HG03565 (cell line): ENCODE measurements around the gene LRRC25.
A peak's percentile ranks its signal among the peaks of the same experiment; 100 is the strongest.

Experiments used
- ATAC-seq: cut with Tn5 transposase; IDR thresholded peaks from one replicate; pipeline ENCODE4 v1.9.1; 2021; ENCODE audit warnings: mild to moderate bottlenecking, moderate library complexity; ENCODE audit not compliant: unreplicated experiment

The LRRC25 gene

GRCh38 chr19:18424890-18425514 is 27.6 kb upstream of the LRRC25 start:
- no peak for ATAC-seq

GRCh38 chr19:18424122-18424889 is 26.9 kb upstream of the LRRC25 start:
- ATAC-seq = no peak

GRCh38 chr19:18423258-18424020 is 26.0 kb upstream of the LRRC25 start:
- ATAC-seq = no peak

GRCh38 chr19:18422530-18423191 is 25.2 kb upstream of the LRRC25 start:
- ATAC-seq = no peak

GRCh38 chr19:18421371-18421959 is 24.0 kb upstream of the LRRC25 start:
- ATAC-seq = no peak

GRCh38 chr19:18420930-18421329 is 23.5 kb upstream of the LRRC25 start:
- no peak for ATAC-seq

GRCh38 chr19:18419699-18420460 is 22.5 kb upstream of the LRRC25 start:
- ATAC-seq = no peak

GRCh38 chr19:18419195-18419698 is 21.8 kb upstream of the LRRC25 start, which contains the start of gene SSBP4:
Gene SSBP4 (plus strand): TSS chr19:18419398. CDS start chr19:18419649, 251 bp downstream.
- peak; percentile 32 for ATAC-seq

GRCh38 chr19:18418483-18419194 is 21.2 kb upstream of the LRRC25 start:
- peak; percentile 4 for ATAC-seq

GRCh38 chr19:18418029-18418482 is 20.6 kb upstream of the LRRC25 start:
- ATAC-seq = no peak

- no peak for ATAC-seq
Measured at GRCh38 chr19:18417250-18418028, 20.0 kb upstream of the LRRC25 start.

- ATAC-seq = no peak
Measured at GRCh38 chr19:18416778-18417249, 19.4 kb upstream of the LRRC25 start.

- ATAC-seq = no peak
Measured at GRCh38 chr19:18415178-18415867, 17.9 kb upstream of the LRRC25 start.

- no peak for ATAC-seq
Measured at GRCh38 chr19:18414504-18415177, 17.2 kb upstream of the LRRC25 start.

GRCh38 chr19:18412610-18413239 is 15.3 kb upstream of the LRRC25 start:
- ATAC-seq = no peak

GRCh38 chr19:18408053-18408476 is 10.6 kb upstream of the LRRC25 start:
- peak; percentile 70 for ATAC-seq
